Breast epithelium (tissue), 4 donors: ENCODE measurements around the gene ARL6IP4. TPM values are rescaled to one million over a fixed set of nuclear protein-coding genes. Genes with fewer than 3 reads are reported as not detected.
"Not testable (repeated sequence)": the region's sequence is repeated elsewhere in the genome, so short reads cannot be mapped to it uniquely, and the experiment has no call there.

Source experiments
- DNase-seq, 2 donors: peaks; one replicate each; pipeline ENCODE4 v3.0.0-alpha.2; 2019; ENCODE audit warnings: low spot score in 2 of 2
- H3K27ac ChIP-seq, 2 donors: fragments of 200-600 bp; sonication (generic) in 1 of 2; one replicate each; pipeline ENCODE4 v1.5.1; 2016 to 2019; ENCODE audit warnings: mild to moderate bottlenecking in 1 of 2
- H3K27me3 ChIP-seq, 2 donors: fragments of 200-600 bp; sonication (generic) in 1 of 2; one replicate each; pipeline versions ENCODE4 v1.5.1 to v1.6.0; 2017 to 2019; ENCODE audit warnings: control low read depth in 1 of 2, mild to moderate bottlenecking in 1 of 2
- H3K36me3 ChIP-seq: fragments of 200-600 bp; one replicate; pipeline ENCODE4 v1.5.1; 2019
- H3K4me1 ChIP-seq, 2 donors: fragments of 200-600 bp; sonication (generic); one replicate each; pipeline ENCODE4 v1.5.1; 2016 to 2019; ENCODE audit warnings: control low read depth in 1 of 2
- H3K4me3 ChIP-seq, 3 donors: fragments of 200-600 bp; sonication (generic); 1 replicate in 2 of 3; 2 replicates in 1 of 3; pipeline ENCODE4 v1.5.1; 2016 to 2019; ENCODE audit warnings: mild to moderate bottlenecking in 3 of 3, moderate library complexity in 2 of 3
- H3K9me3 ChIP-seq, 2 donors: fragments of 200-600 bp; sonication (generic) in 1 of 2; one replicate each; pipeline ENCODE4 v1.5.1; 2016 to 2019; ENCODE audit warnings: control low read depth in 1 of 2
- POLR2A ChIP-seq: fragments of 450-650 bp; IDR thresholded peaks from one replicate; pipeline ENCODE4 v1.6.1; 2016; ENCODE audit warnings: antibody characterized with exemption, mild to moderate bottlenecking, moderate library complexity
- POLR2AphosphoS5 ChIP-seq, 3 donors: sonication (generic); formaldehyde crosslinking; IDR thresholded peaks; one replicate each; pipeline ENCODE4 v1.6.1; 2017; ENCODE audit warnings: antibody characterized with exemption in 3 of 3
- intact Hi-C: fragments of 100-400 bp; cut with DNase I; formaldehyde crosslinking; loops from one replicate; pipeline ENCODE4 v1.15.1; 2023; ENCODE audit warnings: low total_unique reads
- total RNA-seq, 3 donors: library from RNA; depleted of rRNA; stranded (reverse); fragments of >200 nt; gene quantifications; one replicate each; pipeline ENCODE4 v1.1.0, GENCODE V29; 2016
- TF ChIP-seq, protein P1 (sequence below), 3 donors: fragments of 450-650 bp; IDR thresholded peaks; one replicate each; pipeline ENCODE4 v1.5.1; 2016 to 2017; ENCODE audit warnings: antibody characterized with exemption in 3 of 3, mild to moderate bottlenecking in 3 of 3, moderate library complexity in 3 of 3

Gene ARL6IP4
- total RNA-seq, 3 donors from 2014 or later = 196 to 279 (median 234) TPM

DNA sequence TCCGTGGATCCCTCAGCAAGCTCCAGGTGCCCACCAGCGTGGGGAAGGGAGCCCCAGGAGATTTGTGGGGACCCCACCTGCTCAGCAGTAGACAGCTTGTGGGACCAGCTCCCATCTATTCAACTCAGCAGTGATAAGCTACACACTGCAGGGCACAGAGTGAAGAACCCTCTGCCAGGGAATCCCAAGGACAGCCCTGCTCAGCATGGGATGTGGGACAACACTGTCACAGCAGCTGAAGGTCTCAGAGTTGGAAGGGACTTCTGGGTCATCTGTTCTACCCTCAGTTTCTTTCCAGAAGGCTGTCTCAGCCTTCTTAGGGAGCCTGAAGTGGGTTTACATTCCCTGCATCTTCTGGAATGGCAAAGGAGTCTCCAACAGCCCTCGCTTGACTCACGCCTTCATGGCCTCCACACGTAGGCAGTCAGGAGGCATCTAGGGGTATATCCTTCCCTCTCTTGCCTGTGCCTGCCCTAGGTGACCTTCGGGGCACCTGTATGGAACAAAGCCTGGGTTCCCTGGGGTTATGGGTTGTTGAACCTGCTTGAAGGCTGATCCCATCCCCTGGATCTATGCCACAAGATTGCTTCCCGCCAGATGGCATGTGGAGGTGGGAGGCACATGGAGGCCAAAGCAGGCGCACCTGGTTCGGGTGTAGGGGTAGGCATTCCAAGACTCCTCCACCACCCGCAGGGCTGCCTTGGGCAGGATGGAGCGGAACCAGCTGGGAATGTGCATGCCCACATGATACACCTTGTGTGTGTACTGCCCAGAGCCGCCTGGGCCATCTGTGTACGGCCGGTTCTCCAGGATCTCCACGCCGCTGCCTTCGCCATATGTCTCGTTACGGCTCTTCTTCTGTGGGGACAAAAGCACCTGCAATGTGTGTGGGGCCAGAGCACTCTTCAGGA lies 33.0 kb downstream of the ARL6IP4 start:
- no peak for DNase-seq
- Histone ChIP-seq H3K27ac (no peak overlapping the region), H3K4me3 (no peak overlapping the region), H3K4me1 (no peaks in the 10 kb centered on the region), H3K27me3 (no peaks in the 10 kb centered on the region), H3K36me3 (no peaks in the 10 kb centered on the region), H3K9me3 (no peaks in the 10 kb centered on the region)
- TF ChIP-seq, protein P1, sequence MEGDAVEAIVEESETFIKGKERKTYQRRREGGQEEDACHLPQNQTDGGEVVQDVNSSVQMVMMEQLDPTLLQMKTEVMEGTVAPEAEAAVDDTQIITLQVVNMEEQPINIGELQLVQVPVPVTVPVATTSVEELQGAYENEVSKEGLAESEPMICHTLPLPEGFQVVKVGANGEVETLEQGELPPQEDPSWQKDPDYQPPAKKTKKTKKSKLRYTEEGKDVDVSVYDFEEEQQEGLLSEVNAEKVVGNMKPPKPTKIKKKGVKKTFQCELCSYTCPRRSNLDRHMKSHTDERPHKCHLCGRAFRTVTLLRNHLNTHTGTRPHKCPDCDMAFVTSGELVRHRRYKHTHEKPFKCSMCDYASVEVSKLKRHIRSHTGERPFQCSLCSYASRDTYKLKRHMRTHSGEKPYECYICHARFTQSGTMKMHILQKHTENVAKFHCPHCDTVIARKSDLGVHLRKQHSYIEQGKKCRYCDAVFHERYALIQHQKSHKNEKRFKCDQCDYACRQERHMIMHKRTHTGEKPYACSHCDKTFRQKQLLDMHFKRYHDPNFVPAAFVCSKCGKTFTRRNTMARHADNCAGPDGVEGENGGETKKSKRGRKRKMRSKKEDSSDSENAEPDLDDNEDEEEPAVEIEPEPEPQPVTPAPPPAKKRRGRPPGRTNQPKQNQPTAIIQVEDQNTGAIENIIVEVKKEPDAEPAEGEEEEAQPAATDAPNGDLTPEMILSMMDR (IDR thresholded peaks at IDR 0.05) = no peak
- TF ChIP-seq POLR2A (no peak), POLR2AphosphoS5 (IDR thresholded peaks at IDR 0.05) (no peak)
- intact Hi-C loops = loop anchor here (5.0 kb wide), 1 partner anchor 359 kb away; no protein-coding TSS in a partner anchor

GRCh38 chr12:123014473-123014872 lies 34.0 kb downstream of the ARL6IP4 start:
- H3K9me3 ChIP-seq, H3K27me3 ChIP-seq, H3K27ac ChIP-seq, H3K4me3 ChIP-seq, DNase-seq, H3K4me1 ChIP-seq, H3K36me3 ChIP-seq: not testable (repeated sequence)
- intact Hi-C loops = loop anchor here (5.0 kb wide), 1 partner anchor 358 kb away; no protein-coding TSS in a partner anchor

DNA sequence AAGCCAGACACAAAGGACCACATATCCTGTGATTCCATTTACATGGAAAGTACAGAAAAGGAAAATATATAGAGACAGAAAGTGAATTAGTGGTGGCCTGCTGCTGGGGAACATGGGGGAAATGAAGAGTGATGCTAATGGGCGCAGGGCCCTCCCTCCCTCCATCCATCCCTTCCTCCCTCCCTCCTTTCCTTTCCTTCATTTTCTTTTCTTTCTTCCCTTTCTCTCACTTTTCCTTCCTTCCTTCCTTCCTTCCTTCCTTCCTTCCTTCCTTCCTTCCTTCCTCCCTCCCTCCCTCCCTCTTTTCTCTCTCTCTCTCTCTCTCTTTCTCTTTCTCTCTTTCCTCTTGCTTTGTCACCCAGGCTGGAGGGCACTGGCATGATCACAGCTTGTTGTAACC lies 37.3 kb downstream of the ARL6IP4 start:
- H3K27me3 ChIP-seq = no peaks in the 10 kb centered on the region
- no peaks in the 10 kb centered on the region for H3K4me1 ChIP-seq
- no peak overlapping the region for H3K4me3 ChIP-seq
- no peak overlapping the region for H3K27ac ChIP-seq
- DNase-seq = no peak
- intact Hi-C loops = no loop called here
- TF ChIP-seq, protein P1 (IDR thresholded peaks at IDR 0.05) = no peak
- TF ChIP-seq POLR2AphosphoS5 (IDR thresholded peaks at IDR 0.05) = no peak
- TF ChIP-seq POLR2A = no peak
- no peaks in the 10 kb centered on the region for H3K36me3 ChIP-seq
- no peaks in the 10 kb centered on the region for H3K9me3 ChIP-seq

- H3K4me3 ChIP-seq = no peak overlapping the region
- H3K27me3 ChIP-seq = no peaks in the 10 kb centered on the region
- H3K4me1 ChIP-seq = no peaks in the 10 kb centered on the region
- H3K27ac ChIP-seq = no peak overlapping the region
- no peaks in the 10 kb centered on the region for H3K9me3 ChIP-seq
- no peak for DNase-seq
- no peaks in the 10 kb centered on the region for H3K36me3 ChIP-seq
- intact Hi-C loops = no loop called here
- TF ChIP-seq, protein P1 (IDR thresholded peaks at IDR 0.05) = no peak
- TF ChIP-seq POLR2AphosphoS5 (IDR thresholded peaks at IDR 0.05) (no peak), POLR2A (no peak)
Observed at GRCh38 chr12:123019841-123020138, 39.3 kb downstream of the ARL6IP4 start.

DNA sequence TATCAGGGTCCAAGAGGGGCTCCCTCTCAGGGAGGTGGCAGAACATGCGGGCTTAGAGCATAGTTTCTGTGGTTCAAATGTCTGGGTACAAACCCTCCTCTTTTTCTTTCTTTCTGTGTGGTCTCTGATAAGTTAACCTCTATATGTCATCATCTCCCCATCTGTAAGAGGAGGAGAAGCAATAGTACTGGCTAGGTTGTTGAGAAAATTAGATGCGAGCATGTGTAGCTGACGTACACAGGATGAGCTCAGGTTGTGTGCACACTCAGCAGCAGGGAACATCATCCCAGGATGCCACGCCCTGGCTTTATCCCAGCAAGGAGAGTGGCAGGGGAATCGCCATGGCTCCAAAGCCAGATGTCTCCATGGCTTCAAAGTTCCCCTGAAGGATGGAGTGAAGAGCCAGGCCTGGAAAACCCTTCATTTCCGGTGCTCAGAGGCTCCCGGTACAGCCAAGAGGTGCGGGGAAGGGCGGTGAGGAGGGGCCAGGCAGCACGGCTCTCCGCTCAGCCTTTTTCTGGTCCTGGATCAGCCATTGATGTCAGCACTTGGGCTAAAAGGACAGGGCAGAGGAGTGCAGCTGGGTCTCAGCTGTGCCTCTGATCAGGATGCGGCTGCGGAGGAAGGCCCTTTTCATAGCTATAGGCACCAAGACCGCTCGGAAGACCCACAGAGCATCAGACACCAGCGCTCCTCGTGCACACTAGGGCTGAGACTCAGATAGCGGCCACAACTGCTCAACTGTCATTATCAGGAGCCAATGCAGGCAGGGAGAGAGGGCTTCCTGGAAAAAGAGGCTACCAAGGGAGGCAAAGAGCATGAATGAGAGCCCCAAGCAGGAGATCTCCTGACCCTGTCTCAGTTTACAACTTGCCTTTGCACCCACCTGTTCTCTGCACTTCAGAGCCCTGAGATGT lies 41.5 kb downstream of the ARL6IP4 start:
- no peaks in the 10 kb centered on the region for H3K27me3 ChIP-seq
- intact Hi-C loops = no loop called here
- no peak for DNase-seq

More for the DNA sequence above, 41.5 kb downstream of the ARL6IP4 start:
- no peak overlapping the region for H3K4me3 ChIP-seq
- H3K36me3 ChIP-seq = no peaks in the 10 kb centered on the region
- H3K9me3 ChIP-seq = no peaks in the 10 kb centered on the region
- no peak overlapping the region for H3K27ac ChIP-seq
- H3K4me1 ChIP-seq = no peaks in the 10 kb centered on the region
- no peak for TF ChIP-seq POLR2A
- TF ChIP-seq, protein P1 (IDR thresholded peaks at IDR 0.05) = no peak
- TF ChIP-seq POLR2AphosphoS5 (IDR thresholded peaks at IDR 0.05) = no peak
